Measurements from ENCODE around the gene RLN3. TPM values are rescaled to one million over a fixed set of nuclear protein-coding genes. Genes with fewer than 3 reads are reported as not detected.
"Not testable (repeated sequence)": the region's sequence is repeated elsewhere in the genome, so short reads cannot be mapped to it uniquely, and the experiment has no call there.

Gene RLN3
- total RNA-seq, 4 donors from 2014 or later = not detected

DNA sequence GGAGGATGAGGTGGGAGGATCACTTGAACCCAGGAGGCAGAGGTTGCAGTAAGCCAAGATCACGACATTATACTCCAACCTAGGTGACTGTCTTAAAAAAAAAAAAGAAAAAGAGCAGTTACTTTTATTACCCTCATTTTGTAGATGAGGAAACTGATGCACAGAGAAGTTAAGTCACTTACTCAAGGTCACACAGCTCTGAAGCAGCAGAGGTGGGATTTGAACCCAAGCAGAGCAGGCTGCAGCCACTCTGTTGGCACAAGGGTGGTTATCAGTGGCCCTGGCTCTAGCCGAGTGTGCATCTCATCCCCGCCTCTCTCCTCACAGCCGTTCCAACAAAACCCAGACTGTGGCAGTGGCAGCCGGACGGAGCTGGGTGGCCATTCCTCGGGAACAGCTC, 11.2 kb downstream of the RLN3 start:
- no peaks in the 10 kb centered on the region for H3K36me3 ChIP-seq
- no peak for DNase-seq (ENCODE audit: extremely low spot score)
- TF ChIP-seq POLR2A (IDR thresholded peaks at IDR 0.05; ENCODE audit: low read depth) (no peak), POLR2AphosphoS5 (IDR thresholded peaks at IDR 0.05) (no peak), EP300 (IDR thresholded peaks at IDR 0.05) (no peak)
- TF ChIP-seq, protein P1, sequence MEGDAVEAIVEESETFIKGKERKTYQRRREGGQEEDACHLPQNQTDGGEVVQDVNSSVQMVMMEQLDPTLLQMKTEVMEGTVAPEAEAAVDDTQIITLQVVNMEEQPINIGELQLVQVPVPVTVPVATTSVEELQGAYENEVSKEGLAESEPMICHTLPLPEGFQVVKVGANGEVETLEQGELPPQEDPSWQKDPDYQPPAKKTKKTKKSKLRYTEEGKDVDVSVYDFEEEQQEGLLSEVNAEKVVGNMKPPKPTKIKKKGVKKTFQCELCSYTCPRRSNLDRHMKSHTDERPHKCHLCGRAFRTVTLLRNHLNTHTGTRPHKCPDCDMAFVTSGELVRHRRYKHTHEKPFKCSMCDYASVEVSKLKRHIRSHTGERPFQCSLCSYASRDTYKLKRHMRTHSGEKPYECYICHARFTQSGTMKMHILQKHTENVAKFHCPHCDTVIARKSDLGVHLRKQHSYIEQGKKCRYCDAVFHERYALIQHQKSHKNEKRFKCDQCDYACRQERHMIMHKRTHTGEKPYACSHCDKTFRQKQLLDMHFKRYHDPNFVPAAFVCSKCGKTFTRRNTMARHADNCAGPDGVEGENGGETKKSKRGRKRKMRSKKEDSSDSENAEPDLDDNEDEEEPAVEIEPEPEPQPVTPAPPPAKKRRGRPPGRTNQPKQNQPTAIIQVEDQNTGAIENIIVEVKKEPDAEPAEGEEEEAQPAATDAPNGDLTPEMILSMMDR (IDR thresholded peaks at IDR 0.05) = no peak
- no peaks in the 10 kb centered on the region for H3K9me3 ChIP-seq
- H3K27ac ChIP-seq (replicated peaks in 1 of 4) = no peak overlapping the region
- 81% methylated on average over 6 of the region's 7 CpGs for WGBS
- no peak overlapping the region for H3K4me3 ChIP-seq
- H3K4me1 ChIP-seq = peaks cover 0 to 10% (median 8%) of the 10 kb centered on the region in 4 donors
- H3K27me3 ChIP-seq = peaks cover 0 to 2% (median 0%) of the 10 kb centered on the region in 4 donors
- intact Hi-C loops (cut with DNase I) = no loop called here

DNA sequence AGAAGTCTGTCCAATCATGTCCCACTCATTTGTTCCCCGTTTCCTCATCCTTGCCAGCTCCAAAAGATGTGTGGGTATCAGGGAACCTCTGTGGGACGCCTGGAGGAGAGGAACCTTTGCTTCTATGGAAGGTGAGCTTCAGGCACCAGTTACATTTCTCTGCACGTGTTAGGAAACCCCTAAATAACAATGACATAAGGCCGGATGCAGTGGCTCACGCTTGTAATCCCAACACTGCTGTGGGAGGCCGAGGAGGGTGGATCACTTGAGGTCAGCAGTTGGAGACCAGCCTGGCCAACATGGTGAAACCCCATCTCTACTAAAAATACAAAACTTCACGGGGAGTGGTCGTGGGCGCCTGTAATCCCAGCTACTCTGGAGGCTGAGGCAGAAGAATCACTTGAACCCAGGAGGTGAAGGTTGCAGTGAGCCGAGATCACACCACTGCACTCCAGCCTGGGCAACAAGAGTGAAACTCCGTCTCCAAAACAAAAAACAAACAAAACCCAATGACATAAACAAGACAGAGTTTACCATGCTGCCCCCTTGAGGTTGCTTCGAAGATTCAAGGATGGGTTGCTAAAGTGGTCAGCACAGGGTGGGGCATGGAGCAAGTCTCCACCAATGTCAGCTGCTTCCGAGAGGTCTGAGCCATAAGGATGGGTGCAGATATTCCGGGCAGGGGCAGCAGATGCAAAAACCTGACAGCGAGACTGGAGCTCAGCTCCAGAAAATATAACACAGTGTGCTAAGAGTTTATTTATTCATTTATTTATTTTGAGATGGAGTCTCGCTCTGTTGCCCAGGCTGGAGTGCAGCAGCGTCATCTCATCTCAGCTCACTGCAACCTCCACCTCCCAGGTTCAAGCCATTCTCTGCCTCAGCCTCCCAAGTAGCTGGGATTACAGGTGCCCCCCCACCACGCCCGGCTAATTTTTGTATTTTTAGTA, 15.0 kb downstream of the RLN3 start:
- H3K4me3 ChIP-seq; intact Hi-C loops (cut with DNase I); H3K36me3 ChIP-seq; H3K4me1 ChIP-seq; H3K27me3 ChIP-seq; H3K9me3 ChIP-seq: not testable (repeated sequence)
- WGBS = 71% methylated on average over 18 of the region's 19 CpGs
- TF ChIP-seq, protein P1 (IDR thresholded peaks at IDR 0.05) = peak; percentile 31 to 55 (median 41)
- H3K27ac ChIP-seq (replicated peaks in 1 of 4) = peak overlapping the region in 1 of 4 donors; percentile 23
- peak; percentile 90 for DNase-seq (ENCODE audit: extremely low spot score)

GRCh38 chr19:14047866-14048265, 19.9 kb downstream of the RLN3 start:
- H3K27ac ChIP-seq (replicated peaks in 1 of 4); H3K4me3 ChIP-seq; H3K4me1 ChIP-seq; H3K27me3 ChIP-seq; H3K9me3 ChIP-seq; intact Hi-C loops (cut with DNase I); DNase-seq (ENCODE audit: extremely low spot score): not testable (repeated sequence)
- 97% methylated on average over 10 of the region's 10 CpGs for WGBS
- H3K36me3 ChIP-seq = peaks cover 0 to 24% (median 0%) of the 10 kb centered on the region in 4 donors

- no peaks in the 10 kb centered on the region for H3K4me1 ChIP-seq
- no peak overlapping the region for H3K4me3 ChIP-seq
- H3K36me3 ChIP-seq = peaks cover 0 to 24% (median 0%) of the 10 kb centered on the region in 4 donors
- H3K27me3 ChIP-seq = no peaks in the 10 kb centered on the region
- intact Hi-C loops (cut with DNase I) = no loop called here
- TF ChIP-seq, protein P1 (IDR thresholded peaks at IDR 0.05) = peak; percentile 50 to 80 (median 50)
- TF ChIP-seq POLR2A (IDR thresholded peaks at IDR 0.05; ENCODE audit: low read depth) = no peak
- TF ChIP-seq POLR2AphosphoS5 (IDR thresholded peaks at IDR 0.05) = no peak
- TF ChIP-seq EP300 (IDR thresholded peaks at IDR 0.05) = no peak
- WGBS = 85% methylated on average over 8 of the region's 8 CpGs
- no peak overlapping the region for H3K27ac ChIP-seq (replicated peaks in 1 of 4)
- H3K9me3 ChIP-seq = peaks cover 0 to 8% (median 4%) of the 10 kb centered on the region in 4 donors
- peak; percentile 89 for DNase-seq (ENCODE audit: extremely low spot score)
These were observed 20.6 kb downstream of the RLN3 start for GRCh38 chr19:14048443-14049153.

- Histone ChIP-seq H3K4me3 (no peak overlapping the region), H3K27ac (replicated peaks in 1 of 4) (no peak overlapping the region), H3K36me3 (peaks cover 0 to 24% (median 0%) of the 10 kb centered on the region in 4 donors), H3K9me3 (peaks cover 0 to 9% (median 4%) of the 10 kb centered on the region in 4 donors), H3K4me1 (no peaks in the 10 kb centered on the region), H3K27me3 (no peaks in the 10 kb centered on the region)
- TF ChIP-seq POLR2AphosphoS5 (IDR thresholded peaks at IDR 0.05) (no peak), POLR2A (IDR thresholded peaks at IDR 0.05; ENCODE audit: low read depth) (no peak), EP300 (IDR thresholded peaks at IDR 0.05) (no peak)
- TF ChIP-seq, protein P1 (IDR thresholded peaks at IDR 0.05) = no peak
- intact Hi-C loops (cut with DNase I) = no loop called here
- 98% methylated on average over 2 of the region's 4 CpGs for WGBS
- no peak for DNase-seq (ENCODE audit: extremely low spot score)
These were observed 22.6 kb downstream of the RLN3 start for GRCh38 chr19:14050512-14050911.

DNA sequence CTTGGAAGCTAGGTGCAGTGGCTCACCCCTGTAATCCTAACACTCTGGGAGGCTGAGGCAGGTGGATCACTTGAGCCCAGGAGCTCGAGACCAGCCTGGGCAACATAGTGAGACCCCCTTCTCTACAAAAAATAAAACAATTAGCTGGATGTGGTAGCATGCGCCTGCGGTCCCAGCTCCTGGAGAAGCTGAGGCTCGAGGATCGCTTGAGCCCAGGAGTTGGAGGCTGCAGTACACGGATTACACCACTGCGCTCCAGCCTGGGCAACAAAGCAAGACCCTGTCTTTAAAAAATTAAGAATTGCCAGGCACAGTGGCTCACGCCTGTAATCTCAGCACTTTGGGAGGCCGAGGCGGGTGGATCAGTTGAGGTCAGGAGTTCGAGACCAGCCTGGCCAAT, 23.0 kb downstream of the RLN3 start:
- 90% methylated on average over 11 of the region's 11 CpGs for WGBS
- H3K36me3 ChIP-seq = peaks cover 0 to 24% (median 0%) of the 10 kb centered on the region in 4 donors
- not testable (repeated sequence) for H3K27me3 ChIP-seq

More for the DNA sequence above, 23.0 kb downstream of the RLN3 start:
- H3K27ac ChIP-seq (replicated peaks in 1 of 4); H3K9me3 ChIP-seq; H3K4me1 ChIP-seq; intact Hi-C loops (cut with DNase I); H3K4me3 ChIP-seq; DNase-seq (ENCODE audit: extremely low spot score): not testable (repeated sequence)

All from esophagus muscularis mucosa (tissue), 4 donors.